ENCODE results near the gene DAP. TPM values are rescaled to one million over a fixed set of nuclear protein-coding genes. Genes with fewer than 3 reads are reported as not detected.

Gene DAP
- total RNA-seq, 1 experiment from 2014 or later = 114 TPM

GRCh38 chr5:10779592-10779991 is 18.6 kb upstream of the DAP start:
- no peaks in the 10 kb centered on the region for H3K36me3 Mint-ChIP-seq (ENCODE audit: insufficient read depth, unreplicated experiment)
- ChIA-PET POLR2A (no interaction called here), CTCF (interaction anchor here (0.5 kb wide), 1 partner anchor 11 kb away, joined by 5 read pairs; no protein-coding TSS in a partner anchor)
- no peak overlapping the region for H3K27ac Mint-ChIP-seq (ENCODE audit: low read depth, unreplicated experiment)
- intact Hi-C loops (cut with micrococcal nuclease) = no loop called here
- H3K4me1 Mint-ChIP-seq (ENCODE audit: insufficient read depth, unreplicated experiment) = no peaks in the 10 kb centered on the region
- no peak for DNase-seq (ENCODE audit: unreplicated experiment)
- no peaks in the 10 kb centered on the region for H3K9me3 Mint-ChIP-seq (ENCODE audit: unreplicated experiment)
- H3K27me3 Mint-ChIP-seq (ENCODE audit: insufficient read depth, unreplicated experiment) = peaks cover 24% of the 10 kb centered on the region
- BruUV-seq (replicated peaks) = no TSS peak
- no peak for TF ChIP-seq CTCF (IDR thresholded peaks at IDR 0.05; ENCODE audit: unreplicated experiment)
- no peak overlapping the region for H3K4me3 Mint-ChIP-seq (ENCODE audit: unreplicated experiment)

- intact Hi-C loops (cut with micrococcal nuclease) = no loop called here
- no peaks in the 10 kb centered on the region for H3K36me3 Mint-ChIP-seq (ENCODE audit: insufficient read depth, unreplicated experiment)
- H3K9me3 Mint-ChIP-seq (ENCODE audit: unreplicated experiment) = no peaks in the 10 kb centered on the region
- H3K4me3 Mint-ChIP-seq (ENCODE audit: unreplicated experiment) = no peak overlapping the region
- no TSS peak for BruUV-seq (replicated peaks)
- peaks cover 17% of the 10 kb centered on the region for H3K27me3 Mint-ChIP-seq (ENCODE audit: insufficient read depth, unreplicated experiment)
- POLR2A ChIA-PET = no interaction called here
- CTCF ChIA-PET = interaction anchor here (1.0 to 1.6 kb wide), 2 partner anchors 12 to 78 kb away, joined by 3 to 5 read pairs; no protein-coding TSS in a partner anchor
- no peak for DNase-seq (ENCODE audit: unreplicated experiment)
- H3K27ac Mint-ChIP-seq (ENCODE audit: low read depth, unreplicated experiment) = no peak overlapping the region
- no peaks in the 10 kb centered on the region for H3K4me1 Mint-ChIP-seq (ENCODE audit: insufficient read depth, unreplicated experiment)
- TF ChIP-seq CTCF (IDR thresholded peaks at IDR 0.05; ENCODE audit: unreplicated experiment) = no peak
Observed at GRCh38 chr5:10778179-10778910, 17.3 kb upstream of the DAP start.

GRCh38 chr5:10775646-10776045 is 14.6 kb upstream of the DAP start:
- H3K4me1 Mint-ChIP-seq (ENCODE audit: insufficient read depth, unreplicated experiment) = no peaks in the 10 kb centered on the region
- POLR2A ChIA-PET = no interaction called here
- no peak for DNase-seq (ENCODE audit: unreplicated experiment)
- no peaks in the 10 kb centered on the region for H3K36me3 Mint-ChIP-seq (ENCODE audit: insufficient read depth, unreplicated experiment)
- no peak for TF ChIP-seq CTCF (IDR thresholded peaks at IDR 0.05; ENCODE audit: unreplicated experiment)
- no peaks in the 10 kb centered on the region for H3K9me3 Mint-ChIP-seq (ENCODE audit: unreplicated experiment)
- no peak overlapping the region for H3K27ac Mint-ChIP-seq (ENCODE audit: low read depth, unreplicated experiment)
- H3K27me3 Mint-ChIP-seq (ENCODE audit: insufficient read depth, unreplicated experiment) = peaks cover 14% of the 10 kb centered on the region
- intact Hi-C loops (cut with micrococcal nuclease) = no loop called here
- no TSS peak for BruUV-seq (replicated peaks)
- CTCF ChIA-PET = interaction anchor here (0.6 to 1.0 kb wide), 2 partner anchors 17 to 80 kb away, joined by 3 to 4 read pairs; no protein-coding TSS in a partner anchor
- H3K4me3 Mint-ChIP-seq (ENCODE audit: unreplicated experiment) = no peak overlapping the region

- no peaks in the 10 kb centered on the region for H3K9me3 Mint-ChIP-seq (ENCODE audit: unreplicated experiment)
Observed at GRCh38 chr5:10772901-10773585, 12.0 kb upstream of the DAP start.

More at GRCh38 chr5:10772901-10773585, 12.0 kb upstream of the DAP start:
- H3K36me3 Mint-ChIP-seq (ENCODE audit: insufficient read depth, unreplicated experiment) = no peaks in the 10 kb centered on the region
- CTCF ChIA-PET = no interaction called here
- no peak for DNase-seq (ENCODE audit: unreplicated experiment)
- BruUV-seq (replicated peaks) = no TSS peak
- no peak for TF ChIP-seq CTCF (IDR thresholded peaks at IDR 0.05; ENCODE audit: unreplicated experiment)
- H3K27ac Mint-ChIP-seq (ENCODE audit: low read depth, unreplicated experiment) = no peak overlapping the region
- POLR2A ChIA-PET = interaction anchor here (0.6 kb wide), 1 partner anchor 239 kb away, joined by 3 read pairs; no protein-coding TSS in a partner anchor
- no peaks in the 10 kb centered on the region for H3K4me1 Mint-ChIP-seq (ENCODE audit: insufficient read depth, unreplicated experiment)
- peaks cover 22% of the 10 kb centered on the region for H3K27me3 Mint-ChIP-seq (ENCODE audit: insufficient read depth, unreplicated experiment)
- intact Hi-C loops (cut with micrococcal nuclease) = no loop called here
- H3K4me3 Mint-ChIP-seq (ENCODE audit: unreplicated experiment) = no peak overlapping the region
